Activated CD8-positive, alpha-beta memory T cell treated with anti-CD3 and anti-CD28 coated beads, Interleukin-2, amount 50 U/mL, for 24 hours (primary cell): Measurements from ENCODE around the gene GOSR2.

Experiments
- DNase-seq: peaks from one replicate; pipeline ENCODE4 v3.0.0-alpha.2; 2020; ENCODE audit errors: extremely low read depth

GOSR2 gene

GRCh38 chr17:46991617-46992016 lies 68.7 kb downstream of the GOSR2 start:
- no peak for DNase-seq
